ENCODE measurements around the gene MOCS3.

DNA sequence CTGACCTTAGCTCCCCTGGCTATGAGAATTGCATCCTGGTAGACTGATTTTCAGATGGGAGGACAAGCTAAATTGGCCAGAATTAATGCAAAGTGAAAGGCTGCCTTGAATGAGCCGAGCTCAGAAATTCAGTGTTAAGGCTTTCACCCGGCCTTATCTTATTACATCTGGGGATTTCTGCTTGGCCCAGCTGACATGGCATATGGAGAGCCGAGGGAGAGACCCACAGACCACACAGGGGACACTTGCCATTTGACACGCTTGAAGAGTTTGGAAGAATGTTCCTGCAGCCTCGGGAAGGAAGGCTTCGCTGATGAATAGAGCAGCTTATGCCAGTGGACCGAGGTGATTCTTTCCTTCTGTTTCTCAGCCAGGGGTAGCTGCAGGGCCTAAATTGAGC, 9.0 kb downstream of the MOCS3 start:
- TF ChIP-seq, protein P1, sequence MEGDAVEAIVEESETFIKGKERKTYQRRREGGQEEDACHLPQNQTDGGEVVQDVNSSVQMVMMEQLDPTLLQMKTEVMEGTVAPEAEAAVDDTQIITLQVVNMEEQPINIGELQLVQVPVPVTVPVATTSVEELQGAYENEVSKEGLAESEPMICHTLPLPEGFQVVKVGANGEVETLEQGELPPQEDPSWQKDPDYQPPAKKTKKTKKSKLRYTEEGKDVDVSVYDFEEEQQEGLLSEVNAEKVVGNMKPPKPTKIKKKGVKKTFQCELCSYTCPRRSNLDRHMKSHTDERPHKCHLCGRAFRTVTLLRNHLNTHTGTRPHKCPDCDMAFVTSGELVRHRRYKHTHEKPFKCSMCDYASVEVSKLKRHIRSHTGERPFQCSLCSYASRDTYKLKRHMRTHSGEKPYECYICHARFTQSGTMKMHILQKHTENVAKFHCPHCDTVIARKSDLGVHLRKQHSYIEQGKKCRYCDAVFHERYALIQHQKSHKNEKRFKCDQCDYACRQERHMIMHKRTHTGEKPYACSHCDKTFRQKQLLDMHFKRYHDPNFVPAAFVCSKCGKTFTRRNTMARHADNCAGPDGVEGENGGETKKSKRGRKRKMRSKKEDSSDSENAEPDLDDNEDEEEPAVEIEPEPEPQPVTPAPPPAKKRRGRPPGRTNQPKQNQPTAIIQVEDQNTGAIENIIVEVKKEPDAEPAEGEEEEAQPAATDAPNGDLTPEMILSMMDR (IDR thresholded peaks at IDR 0.05 in 2 of 3, conservative IDR thresholded peaks at IDR 0.05 in 1 of 3; ENCODE audit: borderline replicate concordance in 1 of 3, insufficient read depth in 1 of 3, low read depth in 2 of 3, low read length in 2 of 3): no peak
- TF ChIP-seq EZH2 (IDR thresholded peaks at IDR 0.05) (no peak), TCF7L2 (IDR thresholded peaks at IDR 0.05; ENCODE audit: borderline replicate concordance, extremely low read depth, insufficient read depth, insufficient read length) (no peak), POLR2A (IDR thresholded peaks at IDR 0.05; ENCODE audit: borderline replicate concordance, extremely low read depth, insufficient read depth, insufficient read length) (no peak), EZH2phosphoT487 (IDR thresholded peaks at IDR 0.05; ENCODE audit: borderline replicate concordance) (no peak)
- TF ChIP-seq, protein P2, sequence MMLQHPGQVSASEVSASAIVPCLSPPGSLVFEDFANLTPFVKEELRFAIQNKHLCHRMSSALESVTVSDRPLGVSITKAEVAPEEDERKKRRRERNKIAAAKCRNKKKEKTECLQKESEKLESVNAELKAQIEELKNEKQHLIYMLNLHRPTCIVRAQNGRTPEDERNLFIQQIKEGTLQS (IDR thresholded peaks at IDR 0.05): no peak
